ENCODE results near the gene REXO1. TPM values are rescaled to one million over a fixed set of nuclear protein-coding genes. Genes with fewer than 3 reads are reported as not detected.

Gene REXO1
- total and polyA plus RNA-seq, 2 of the 8 experiments (the other 6 are each of a cell fraction or from before 2014, with no cell fraction given), result 42.4 to 44.3 TPM

DNA sequence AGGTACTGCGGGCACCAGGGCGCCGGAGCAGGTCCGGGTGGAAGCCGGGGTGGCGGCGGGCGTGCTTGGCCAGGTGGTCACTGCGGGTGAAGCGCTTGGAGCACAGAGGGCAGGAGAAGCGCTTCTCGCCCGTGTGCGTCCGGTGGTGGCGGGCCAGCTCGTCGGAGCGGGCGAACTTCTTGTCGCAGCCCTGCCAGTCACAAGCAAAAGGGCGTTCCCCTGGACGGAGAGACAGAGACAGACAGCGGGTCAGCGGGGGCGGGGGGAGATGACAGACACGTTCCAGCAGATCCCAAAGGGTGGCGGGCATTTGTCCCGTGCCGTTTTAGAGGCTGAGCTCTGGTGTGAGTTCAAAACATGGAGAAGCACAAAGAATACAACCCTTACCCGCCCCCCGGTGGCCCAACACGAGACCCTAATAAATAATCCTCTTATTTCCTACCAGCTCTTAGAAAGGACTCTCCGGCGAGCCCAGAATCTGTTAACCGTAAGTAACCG is 6.3 kb upstream of the REXO1 start:
- no peak overlapping the region; a peak in 2 of 7 replicates for H3K9ac ChIP-seq (replicated peaks in 1 of 4; ENCODE audit: extremely low read depth in 1 of 4, low read depth in 3 of 4, low read length in 3 of 4)

More for the DNA sequence above, 6.3 kb upstream of the REXO1 start:
- no peak for DNase-seq (ENCODE audit: low read depth in 1 of 2, low spot score in 2 of 2)
- Histone ChIP-seq H2AFZ (ENCODE audit: low read length) (no peak overlapping the region), H2BK12ac (ENCODE audit: low read depth, low read length) (no peak overlapping the region), H3K79me2 (ENCODE audit: control insufficient read depth in 1 of 2, insufficient read depth in 2 of 2, low read length in 2 of 2) (peaks cover 0 to 44% of the 10 kb centered on the region in 2 experiments; a peak in 3 of 4 replicates), H3K56ac (replicated peaks; ENCODE audit: insufficient read length, low read depth, low read length) (no peak overlapping the region), H3K9me3 (ENCODE audit: insufficient read depth in 2 of 2, low read depth in 1 of 2, low read length in 1 of 2) (no peaks in the 10 kb centered on the region), H3K27ac (ENCODE audit: low read depth, low read length) (peak overlapping the region; percentile 25; the same call in 1 of the 2 replicates), H3K18ac (ENCODE audit: extremely low read depth, low read length) (peak overlapping the region; percentile 88; the same call in 1 of the 2 replicates), H2BK120ac (replicated peaks; ENCODE audit: low read depth, low read length) (no peak overlapping the region), H3K36me3 (ENCODE audit: control insufficient read depth in 2 of 4, insufficient read depth in 4 of 4, low read length in 3 of 4) (no peaks in the 10 kb centered on the region), H3K4me2 (ENCODE audit: insufficient read depth in 1 of 2, low read depth in 2 of 2, low read length in 2 of 2) (peak overlapping the region; percentile 67 to 80), H4K8ac (ENCODE audit: extremely low read depth, insufficient read depth, low read length) (peak overlapping the region; percentile 75), H2BK5ac (ENCODE audit: low read depth, low read length) (peak overlapping the region; percentile 93), H4K20me1 (replicated peaks in 1 of 2; ENCODE audit: control insufficient read depth in 1 of 2, insufficient read depth in 2 of 2, low read length in 2 of 2) (peaks cover 23 to 28% of the 10 kb centered on the region in 2 experiments), H3K4ac (replicated peaks; ENCODE audit: insufficient read length, low read depth, low read length) (peak overlapping the region; percentile 69), H3K23me2 (ENCODE audit: low read depth, low read length) (peaks cover 6% of the 10 kb centered on the region; the same call in 1 of the 2 replicates), H3K79me1 (ENCODE audit: low read depth, low read length) (peaks cover 19% of the 10 kb centered on the region), H4K5ac (ENCODE audit: insufficient read length, low read depth, low read length) (peak overlapping the region; percentile 19), H3K14ac (ENCODE audit: insufficient read length) (no peak overlapping the region), H2BK20ac (ENCODE audit: low read length) (no peak overlapping the region), H2AK5ac (ENCODE audit: low read depth, low read length) (0 out of 2 replicates have a peak overlapping the region, but pooled peaks have one; percentile 75), H2BK15ac (ENCODE audit: low read length) (peak overlapping the region; percentile 46; the same call in 1 of the 2 replicates), H3K4me3 (ENCODE audit: extremely low read depth in 1 of 4, insufficient read depth in 2 of 4, low read depth in 3 of 4, low read length in 4 of 4) (peak overlapping the region in 2 of 4 experiments; percentile 7 to 49; a peak in 2 of 8 replicates), H3K23ac (ENCODE audit: insufficient read length) (no peak overlapping the region), H3K4me1 (replicated peaks in 1 of 4; ENCODE audit: control insufficient read depth in 3 of 4, insufficient read depth in 4 of 4, low read length in 3 of 4) (peaks cover 0 to 56% (median 47%) of the 10 kb centered on the region in 4 experiments; a peak in 6 of 7 replicates), H4K91ac (replicated peaks; ENCODE audit: insufficient read length, low read length) (peak overlapping the region; percentile 88), H3K27me3 (replicated peaks in 1 of 4; ENCODE audit: control insufficient read depth in 3 of 4, extremely low read depth in 1 of 4, insufficient read depth in 3 of 4, low read length in 3 of 4) (no peaks in the 10 kb centered on the region)
- WGBS, 2 experiments (ENCODE audit: extremely low coverage in 1 of 2, insufficient coverage in 1 of 2, insufficient read length in 1 of 2, insufficient replicate concordance in 2 of 2, low coverage in 1 of 2, low lambda C conversion rate in 2 of 2, missing lambda C conversion rate in 1 of 2), result 77% methylated on average over 15 of the region's 37 CpGs; no CpG with 5 or more reads in 1 of the 2 experiments
- ChIA-PET POLR2A (ENCODE audit: partially characterized antibody) (interaction anchor here (0.6 to 2.2 kb wide), 4 partner anchors 10 to 42 kb away, joined by 3 to 9 read pairs (median 6); no protein-coding TSS in a partner anchor), CTCF (ENCODE audit: partially characterized antibody) (interaction anchor here (0.7 to 2.5 kb wide), 5 partner anchors 11 to 448 kb away, joined by 3 to 13 read pairs (median 4); no protein-coding TSS in a partner anchor)
- no peak for FAIRE-seq
- TF ChIP-seq CBX5 (IDR thresholded peaks at IDR 0.05; ENCODE audit: low read depth, low read length) (no peak), CTBP2 (IDR thresholded peaks at IDR 0.05; ENCODE audit: borderline replicate concordance, insufficient read depth, insufficient read length, low read length) (peak; percentile 23), YY1 (IDR thresholded peaks at IDR 0.05; ENCODE audit: low read depth, low read length) (no peak)

Data from H1 (cell line).